ENCODE results near the gene SLC29A1. TPM values are rescaled to one million over a fixed set of nuclear protein-coding genes. Genes with fewer than 3 reads are reported as not detected.

SLC29A1 gene
- total RNA-seq, 4 donors from 2014 or later: 39.7 to 83.3 (median 55.8) TPM

GRCh38 chr6:44221961-44222335 is 1.4 kb upstream of the SLC29A1 start:
- TF ChIP-seq POLR2A (IDR thresholded peaks at IDR 0.05) (no peak), CTCF (IDR thresholded peaks at IDR 0.05) (no peak)
- intact Hi-C loops (cut with DNase I): no loop called here
- peaks cover 45 to 79% of the 10 kb centered on the region in 2 donors for H3K4me1 ChIP-seq
- DNase-seq: no peak
- whole genome bisulfite sequencing, 2 donors: 82 to 96% methylated on average over 2 of the region's 2 CpGs
- H3K27me3 ChIP-seq: no peaks in the 10 kb centered on the region
- H3K4me3 ChIP-seq (replicated peaks in 1 of 3): peak overlapping the region in 1 of 3 donors; percentile 45
- H3K36me3 ChIP-seq: no peaks in the 10 kb centered on the region
- H3K9me3 ChIP-seq: no peaks in the 10 kb centered on the region
- H3K27ac ChIP-seq: peak overlapping the region; percentile 93 to 95 (median 95)

DNA sequence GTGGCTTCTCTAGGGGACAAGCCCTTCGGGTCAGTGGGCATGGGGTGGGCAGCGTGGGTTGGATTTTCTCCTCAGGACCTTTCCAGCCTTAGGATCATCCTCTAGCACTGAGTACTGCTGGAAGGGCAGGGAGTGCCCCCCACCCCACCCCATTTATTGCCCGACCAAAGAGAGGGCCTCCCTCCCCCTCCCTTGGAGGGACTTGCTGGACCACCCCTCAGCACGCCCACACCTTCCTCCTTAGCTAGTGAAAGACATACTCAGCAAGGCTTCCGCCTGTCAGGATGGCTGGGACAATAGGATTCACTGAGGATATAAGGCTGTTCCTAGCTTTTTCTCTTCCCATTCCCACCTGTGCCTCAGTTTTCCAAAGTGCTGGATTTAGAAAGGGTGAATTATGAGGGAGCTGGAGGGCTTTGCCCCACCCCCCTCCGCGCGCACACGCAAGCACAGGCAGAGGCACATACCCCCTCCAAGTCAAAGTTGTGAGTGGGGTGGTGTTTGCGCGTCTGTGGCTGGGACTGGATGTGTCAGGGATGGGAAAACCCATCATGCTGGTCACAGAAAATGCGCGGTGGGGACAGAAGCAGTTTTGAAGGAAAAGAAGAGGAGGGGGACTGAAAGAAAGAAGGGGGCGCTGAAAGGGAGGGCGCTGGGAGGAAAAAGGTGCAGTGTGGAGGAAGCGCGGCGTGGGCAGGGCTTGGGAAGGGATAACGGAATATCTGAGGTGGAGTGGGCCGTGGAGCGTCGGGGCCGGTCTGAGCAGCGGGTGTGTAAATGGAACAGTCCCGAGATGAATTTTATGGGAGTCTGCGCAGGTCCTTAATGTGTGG is 693 bp upstream of the SLC29A1 start:
- H3K36me3 ChIP-seq: no peaks in the 10 kb centered on the region
- no peaks in the 10 kb centered on the region for H3K27me3 ChIP-seq
- H3K27ac ChIP-seq: peak overlapping the region; percentile 93 to 95 (median 95)
- H3K9me3 ChIP-seq: no peaks in the 10 kb centered on the region
- H3K4me1 ChIP-seq: peaks cover 45 to 77% of the 10 kb centered on the region in 2 donors
- peak overlapping the region in 2 of 3 donors; percentile 36 to 45 for H3K4me3 ChIP-seq (replicated peaks in 1 of 3)
- intact Hi-C loops (cut with DNase I): no loop called here
- no peak for TF ChIP-seq POLR2A (IDR thresholded peaks at IDR 0.05)
- no peak for TF ChIP-seq CTCF (IDR thresholded peaks at IDR 0.05)
- peak; percentile 20 to 29 for DNase-seq
- WGBS, 2 donors: 31 to 32% methylated on average over 26 of the region's 26 CpGs

DNA sequence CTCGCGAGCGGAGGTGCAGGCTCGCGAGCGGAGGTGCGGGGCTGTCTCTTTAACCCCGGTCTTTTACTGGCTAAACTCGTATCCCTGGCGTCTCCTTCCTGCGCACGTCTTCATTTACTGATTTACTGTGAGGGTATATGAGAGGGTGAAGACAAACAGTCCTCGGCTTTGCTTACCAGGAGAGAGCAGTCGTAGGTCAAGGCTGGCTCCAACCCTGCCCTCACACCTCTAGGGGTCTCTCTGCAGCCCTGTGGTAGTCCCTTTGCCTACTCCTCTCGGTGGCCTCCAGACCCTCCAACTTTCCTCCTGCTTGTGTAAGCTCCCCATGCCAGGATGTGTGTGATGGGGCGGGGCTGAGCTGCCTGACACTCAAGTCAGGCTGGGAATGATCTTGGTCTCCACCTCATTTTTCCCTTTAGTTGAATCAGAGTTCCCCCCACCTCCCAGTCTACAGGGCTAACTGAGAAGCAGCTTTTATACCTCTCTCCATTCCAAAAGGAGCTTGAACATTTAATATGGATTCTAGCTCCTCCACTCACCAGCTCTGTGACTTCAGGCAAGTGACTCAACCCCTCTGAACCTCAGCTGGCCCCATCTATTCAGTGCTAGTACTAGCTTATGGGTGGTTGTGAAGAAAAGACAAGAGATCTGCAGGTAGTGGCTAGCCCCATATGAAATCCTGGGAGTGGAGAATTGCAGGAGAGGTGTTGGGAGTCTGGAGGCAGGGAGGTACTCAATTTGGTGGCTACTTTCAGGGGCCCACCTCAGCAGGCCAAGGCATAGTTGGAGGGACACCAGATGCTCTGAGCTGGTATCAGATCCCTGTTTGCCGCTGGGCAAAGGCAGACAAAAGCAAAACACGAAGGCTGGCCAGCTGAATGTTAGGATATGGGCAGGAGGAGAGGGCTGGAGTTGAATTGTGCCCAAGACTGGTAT is 902 bp downstream of the SLC29A1 start:
- Histone ChIP-seq H3K4me3 (replicated peaks in 1 of 3) (peak overlapping the region in 1 of 3 donors; percentile 45), H3K4me1 (peaks cover 45 to 71% of the 10 kb centered on the region in 2 donors), H3K36me3 (no peaks in the 10 kb centered on the region), H3K27ac (peak overlapping the region in 1 of 3 donors; percentile 95), H3K9me3 (no peaks in the 10 kb centered on the region), H3K27me3 (no peaks in the 10 kb centered on the region)
- intact Hi-C loops (cut with DNase I): no loop called here
- TF ChIP-seq POLR2A (IDR thresholded peaks at IDR 0.05) (no peak), CTCF (IDR thresholded peaks at IDR 0.05) (no peak)
- 15 to 25% methylated on average over 18 of the region's 18 CpGs for WGBS, 2 donors
- DNase-seq: no peak

- H3K4me3 ChIP-seq (replicated peaks in 1 of 3): no peak overlapping the region
- no peak for TF ChIP-seq POLR2A (IDR thresholded peaks at IDR 0.05)
- no peak for TF ChIP-seq CTCF (IDR thresholded peaks at IDR 0.05)
- 91 to 96% methylated on average over 4 of the region's 4 CpGs for WGBS, 2 donors
Observed at GRCh38 chr6:44224965-44225305, 1.5 kb downstream of the SLC29A1 start.

More at GRCh38 chr6:44224965-44225305, 1.5 kb downstream of the SLC29A1 start:
- Histone ChIP-seq H3K27ac (no peak overlapping the region), H3K36me3 (peaks cover 2 to 4% of the 10 kb centered on the region in 2 donors), H3K27me3 (no peaks in the 10 kb centered on the region), H3K4me1 (peaks cover 42 to 71% of the 10 kb centered on the region in 2 donors), H3K9me3 (no peaks in the 10 kb centered on the region)
- DNase-seq: no peak
- intact Hi-C loops (cut with DNase I): no loop called here
